Smooth muscle cell (in vitro differentiated cells): ENCODE results near the gene RSRP1. TPM values are rescaled to one million over a fixed set of nuclear protein-coding genes. Genes with fewer than 3 reads are reported as not detected.
"Not testable (repeated sequence)": the region's sequence is repeated elsewhere in the genome, so short reads cannot be mapped to it uniquely, and the experiment has no call there.

Experiments
- DNase-seq: peaks from one replicate; lab custom pipeline; 2025; ENCODE audit not compliant: unreplicated experiment; lab: John Stamatoyannopoulos, UW
- H2AFZ ChIP-seq: fragments of 200-600 bp; sonication (generic); 2 replicates; pipeline ENCODE4 v1.6.0; 2016; ENCODE audit warnings: antibody characterized with exemption, low read depth, mild to moderate bottlenecking
- H3F3A ChIP-seq: fragments of 200-600 bp; sonication (generic); 2 replicates; pipeline ENCODE4 v1.6.0; 2017; ENCODE audit warnings: antibody characterized with exemption, low read depth
- H3K27ac ChIP-seq: fragments of 200-600 bp; sonication (generic); 2 replicates; pipeline ENCODE4 v1.5.1; 2016; ENCODE audit warnings: low read depth, mild to moderate bottlenecking
- H3K27me3 ChIP-seq: fragments of 200-600 bp; sonication (generic); 2 replicates; pipeline ENCODE4 v1.6.1; 2016; ENCODE audit warnings: low read depth, mild to moderate bottlenecking
- H3K36me3 ChIP-seq: fragments of 200-600 bp; sonication (generic); 2 replicates; pipeline ENCODE4 v1.5.1; 2016; ENCODE audit warnings: low read depth
- H3K4me1 ChIP-seq: fragments of 200-600 bp; sonication (generic); 2 replicates; pipeline ENCODE4 v1.5.1; 2016; ENCODE audit warnings: low read depth
- H3K4me2 ChIP-seq: fragments of 200-600 bp; sonication (generic); 2 replicates; pipeline ENCODE4 v1.6.0; 2016; ENCODE audit warnings: mild to moderate bottlenecking
- H3K4me3 ChIP-seq: fragments of 200-600 bp; sonication (generic); 2 replicates; pipeline ENCODE4 v1.5.1; 2016; ENCODE audit warnings: mild to moderate bottlenecking
- H3K79me2 ChIP-seq: fragments of 200-600 bp; sonication (generic); 2 replicates; pipeline ENCODE4 v1.6.0; 2016; ENCODE audit warnings: low read depth, mild to moderate bottlenecking
- H3K9ac ChIP-seq: fragments of 200-600 bp; sonication (generic); 2 replicates; pipeline ENCODE4 v1.6.0; 2016; ENCODE audit warnings: low read depth
- H3K9me3 ChIP-seq: fragments of 200-600 bp; sonication (generic); replicated peaks from 2 replicates; pipeline ENCODE4 v1.5.1; 2016; ENCODE audit warnings: low read depth
- H4K20me1 ChIP-seq: fragments of 200-600 bp; sonication (generic); 2 replicates; pipeline ENCODE4 v1.6.0; 2016; ENCODE audit warnings: low read depth
- CTCF ChIP-seq: fragments of 200-600 bp; sonication (generic); IDR thresholded peaks from 2 replicates; pipeline ENCODE4 v1.5.1; 2017; ENCODE audit warnings: borderline replicate concordance, mild to moderate bottlenecking, antibody characterized with exemption; ENCODE audit not compliant: insufficient read depth, poor library complexity, severe bottlenecking
- WGBS: methylation state at CpG from one replicate; pipeline ENCODE4 v1.1.7; 2016; ENCODE audit warnings: low lambda C conversion rate; 5-methylcytosine and 5-hydroxymethylcytosine counted together
- polyA plus RNA-seq: library from polyadenylated mRNA; unstranded; fragments of >200 nt; fragmentation: Nextera tagmentation; extraction: Ambion mirVana; gene quantifications from 2 replicates; pipeline ENCODE4 v1.2.1, GENCODE V29; 2016
- total RNA-seq: library from RNA; depleted of rRNA; stranded (reverse); fragments of >200 nt; gene quantifications from 2 replicates; pipeline ENCODE4 v1.2.3, GENCODE V29; 2014

Gene RSRP1
- total and polyA plus RNA-seq, 2 experiments from 2014 or later = 32.3 to 93.6 TPM

DNA sequence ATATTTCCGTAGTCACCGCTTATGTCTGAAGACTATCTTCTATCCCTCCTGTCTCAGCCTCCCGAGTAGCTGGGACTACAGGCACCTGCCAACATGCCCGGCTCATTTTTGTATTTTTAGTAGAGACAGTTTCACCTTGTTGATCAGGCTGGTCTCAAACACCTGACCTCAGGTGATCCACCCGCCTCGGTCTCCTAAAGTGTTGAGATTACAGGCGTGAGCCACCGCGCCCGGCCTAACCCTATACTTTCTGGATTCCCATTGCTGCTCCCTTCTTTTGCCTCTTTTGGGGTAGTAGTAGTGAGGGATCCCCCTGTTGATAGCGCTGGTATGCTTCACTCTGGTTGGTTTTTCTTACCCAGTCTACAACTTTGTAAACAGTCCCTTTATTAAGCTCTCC, 9.2 kb downstream of the RSRP1 start:
- Histone ChIP-seq H4K20me1 (peaks cover 12% of the 10 kb centered on the region), H3K27me3 (no peaks in the 10 kb centered on the region), H3K4me2 (no peak overlapping the region), H3K36me3 (peaks cover 8% of the 10 kb centered on the region), H2AFZ (no peak overlapping the region), H3K4me3 (no peak overlapping the region), H3K9me3 (no peaks in the 10 kb centered on the region), H3F3A (peaks cover 40% of the 10 kb centered on the region), H3K9ac (no peak overlapping the region), H3K4me1 (peaks cover 15% of the 10 kb centered on the region), H3K79me2 (peaks cover 15% of the 10 kb centered on the region), H3K27ac (peak overlapping the region; percentile 59)
- no peak for DNase-seq
- TF ChIP-seq CTCF = no peak
- 98% methylated on average over 11 of the region's 11 CpGs for WGBS

DNA sequence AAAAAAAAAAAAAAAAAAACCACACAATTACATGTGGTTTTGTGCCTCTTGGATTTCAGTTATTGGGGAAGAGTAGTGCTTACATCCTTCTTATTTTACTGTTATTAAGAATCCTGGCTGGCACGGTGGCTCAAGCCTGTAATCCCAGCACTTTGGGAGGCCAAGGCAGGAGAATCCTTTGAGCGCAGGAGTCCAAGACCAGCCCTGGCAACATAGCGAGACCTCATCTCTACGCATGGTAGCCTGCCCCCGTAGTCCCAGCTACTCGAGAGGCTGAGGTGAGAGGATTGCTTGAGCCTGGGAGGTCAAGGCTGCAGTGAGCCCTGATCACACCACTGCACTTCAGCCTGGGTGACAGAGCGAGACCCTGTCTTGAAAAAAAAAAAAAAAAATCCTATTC, 11.0 kb downstream of the RSRP1 start:
- peaks cover 26% of the 10 kb centered on the region for H3K79me2 ChIP-seq
- peaks cover 19% of the 10 kb centered on the region for H3K4me1 ChIP-seq
- H2AFZ ChIP-seq, H3K4me3 ChIP-seq, H3K36me3 ChIP-seq, H3K9ac ChIP-seq, H3K27me3 ChIP-seq, DNase-seq, H3K9me3 ChIP-seq, H3K27ac ChIP-seq, H4K20me1 ChIP-seq: not testable (repeated sequence)
- peak overlapping the region; percentile 58 for H3K4me2 ChIP-seq
- H3F3A ChIP-seq = peaks cover 36% of the 10 kb centered on the region
- 95% methylated on average over 7 of the region's 7 CpGs for WGBS

DNA sequence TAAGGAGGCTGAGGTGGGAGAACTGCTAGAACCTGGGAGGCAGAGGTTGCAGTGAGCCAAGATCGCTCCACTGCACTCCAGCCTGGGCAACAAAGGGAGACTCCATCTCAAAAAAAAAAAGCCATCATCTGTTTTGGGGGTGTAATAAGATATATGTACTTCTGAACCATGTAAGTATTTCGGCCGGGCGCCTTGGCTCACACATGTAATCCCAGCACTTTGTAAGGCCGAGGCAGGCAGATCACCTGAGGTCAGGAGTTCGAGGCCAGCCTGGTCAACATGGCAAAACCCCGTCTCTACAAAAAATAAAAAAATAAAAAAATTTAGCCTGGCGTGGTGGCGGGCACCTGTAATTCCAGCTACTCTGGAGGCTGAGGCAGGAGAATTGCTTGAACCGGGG, 11.8 kb downstream of the RSRP1 start:
- not testable (repeated sequence) for H3K9ac ChIP-seq, DNase-seq, H4K20me1 ChIP-seq, H3K4me3 ChIP-seq, H3K4me2 ChIP-seq, H3K9me3 ChIP-seq, H3K27ac ChIP-seq, H2AFZ ChIP-seq, H3K36me3 ChIP-seq, H3K27me3 ChIP-seq
- 97% methylated on average over 10 of the region's 10 CpGs for WGBS
- Histone ChIP-seq H3F3A (peaks cover 30% of the 10 kb centered on the region), H3K4me1 (peaks cover 14% of the 10 kb centered on the region), H3K79me2 (peaks cover 31% of the 10 kb centered on the region)

- Histone ChIP-seq H3K4me2 (peak overlapping the region; percentile 96), H3K27me3 (no peaks in the 10 kb centered on the region), H3K4me1 (peaks cover 11% of the 10 kb centered on the region), H2AFZ (peak overlapping the region; percentile 95), H4K20me1 (no peaks in the 10 kb centered on the region), H3K79me2 (peaks cover 31% of the 10 kb centered on the region), H3F3A (peaks cover 26% of the 10 kb centered on the region), H3K9ac (peak overlapping the region; percentile 95), H3K36me3 (no peaks in the 10 kb centered on the region), H3K9me3 (no peaks in the 10 kb centered on the region), H3K27ac (peak overlapping the region; percentile 90), H3K4me3 (peak overlapping the region; percentile 97)
- DNase-seq = no peak
- TF ChIP-seq CTCF = no peak
- WGBS = 26% methylated on average over 13 of the region's 13 CpGs
Measured at GRCh38 chr1:25232866-25233784, 14.1 kb downstream of the RSRP1 start.
